Endothelial cell of coronary artery (primary cell): ENCODE results near the gene TMSB15A. TPM values are rescaled to one million over a fixed set of nuclear protein-coding genes. Genes with fewer than 3 reads are reported as not detected.

Experiments
- total RNA-seq: library from RNA; depleted of rRNA; stranded (reverse); fragments of >200 nt; gene quantifications from 2 replicates; pipeline ENCODE4 v1.2.3, GENCODE V29; 2014

TMSB15A gene
- total RNA-seq: 0.75 and 2.8 TPM in 2 replicates

GRCh38 chrX:102515975-102516941 is at the start of gene TMSB15A:
Gene TMSB15A, minus strand, starts transcription at chrX:102516739.

GRCh38 chrX:102471762-102472220 is 44.7 kb downstream of the TMSB15A start, which contains the start of gene TCP11X2:
Gene TCP11X2, minus strand, starts transcription at chrX:102471812.

Other genes starting within 250 kb of the TMSB15A start
- not detected in 2 replicates for gene NXF2B, start 76.7 kb downstream of the TMSB15A start, total RNA-seq
- not detected in 2 replicates for gene TCP11X2, start 44.9 kb downstream of the TMSB15A start, total RNA-seq
- 16.4 and 16.6 TPM in 2 replicates for gene ARMCX5, start 82.8 kb upstream of the TMSB15A start, total RNA-seq
- 0.99 and 2.2 TPM in 2 replicates for gene GPRASP1, start 134.7 kb upstream of the TMSB15A start, total RNA-seq
- 16.0 and 21.1 TPM in 2 replicates for gene GPRASP2, start 195.7 kb upstream of the TMSB15A start, total RNA-seq
- gene GPRASP3, start 204.0 kb upstream of the TMSB15A start, total RNA-seq: 8.5 and 9.3 TPM in 2 replicates